HG02938 (cell line): Measurements from ENCODE around the gene TMEM164.

Experiments used
- ATAC-seq: cut with Tn5 transposase; IDR thresholded peaks from one replicate; pipeline ENCODE4 v1.9.1; 2021; ENCODE audit warnings: mild to moderate bottlenecking, moderate library complexity; ENCODE audit not compliant: unreplicated experiment

TMEM164 gene

DNA sequence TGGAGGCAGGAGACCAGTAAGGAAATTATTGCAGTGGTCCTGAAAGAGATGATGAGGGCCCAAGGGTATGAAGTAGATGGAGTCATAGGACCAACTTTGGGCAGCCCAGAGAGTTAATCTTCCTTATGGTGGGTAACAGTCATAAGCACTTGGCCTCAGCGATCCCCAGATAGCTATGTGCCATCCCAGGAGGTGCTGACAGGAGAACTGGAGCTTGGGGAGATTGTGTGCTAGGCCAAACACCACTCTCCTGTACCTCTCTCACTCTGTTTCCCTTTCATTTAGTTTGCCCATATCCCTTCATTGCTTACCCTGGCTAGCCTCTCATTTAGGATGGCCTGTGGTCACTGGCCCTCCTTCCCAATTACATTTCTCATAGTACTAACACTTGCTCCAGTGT lies 60.0 kb downstream of the TMEM164 start:
- ATAC-seq, result no peak

DNA sequence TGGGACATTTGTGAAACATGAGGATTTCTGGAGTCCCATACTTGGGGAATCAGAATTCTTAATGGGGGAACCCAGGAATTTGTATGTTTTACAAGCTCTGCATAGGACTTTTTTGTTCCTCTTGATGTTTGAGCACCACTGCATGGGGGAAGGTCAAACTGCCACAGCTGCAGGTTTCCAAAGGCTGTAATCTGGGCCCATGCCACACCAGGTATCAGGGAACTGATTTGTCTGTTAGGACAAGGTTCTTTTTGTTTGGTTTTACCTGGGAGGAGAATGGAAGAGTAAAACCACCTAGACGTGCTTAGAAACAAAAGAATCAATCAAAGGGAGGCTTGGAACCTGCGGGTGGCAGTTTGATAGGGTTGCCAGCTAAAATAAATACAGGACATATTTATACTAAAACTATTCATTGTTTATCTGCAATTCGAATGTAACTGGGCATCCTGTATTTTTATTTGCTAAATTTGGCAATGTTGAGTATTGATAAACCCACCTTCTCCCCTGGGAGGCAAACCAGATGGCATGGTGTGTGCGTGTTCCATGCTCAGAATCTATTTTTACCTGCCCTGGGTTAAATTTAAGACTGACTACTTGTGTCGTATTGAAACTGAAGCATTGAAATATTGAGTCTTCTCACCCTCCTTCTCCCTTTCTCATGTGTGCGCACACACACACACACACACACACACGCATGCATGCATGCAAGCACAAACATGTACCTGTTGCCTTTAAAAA lies 63.7 kb downstream of the TMEM164 start:
- no peak for ATAC-seq

DNA sequence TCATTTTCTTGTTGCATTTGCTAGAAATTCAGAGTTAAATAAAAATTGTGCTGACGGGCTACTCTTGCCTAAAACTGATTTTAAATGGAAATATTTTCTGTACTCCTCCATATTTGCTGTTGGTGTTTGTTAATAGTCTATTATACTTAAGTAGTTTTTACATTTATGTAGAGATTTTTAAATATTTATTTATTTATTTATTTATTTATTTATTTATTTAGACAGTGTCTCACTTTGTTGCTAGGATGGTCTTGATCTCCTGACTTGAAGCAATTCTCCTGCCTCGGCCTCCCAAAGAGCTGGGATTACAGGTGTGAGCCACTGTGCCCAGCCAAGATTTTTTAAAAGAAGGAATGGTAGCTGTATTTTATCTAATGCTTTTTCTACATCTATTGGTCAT lies 68.1 kb downstream of the TMEM164 start:
- no peak for ATAC-seq

DNA sequence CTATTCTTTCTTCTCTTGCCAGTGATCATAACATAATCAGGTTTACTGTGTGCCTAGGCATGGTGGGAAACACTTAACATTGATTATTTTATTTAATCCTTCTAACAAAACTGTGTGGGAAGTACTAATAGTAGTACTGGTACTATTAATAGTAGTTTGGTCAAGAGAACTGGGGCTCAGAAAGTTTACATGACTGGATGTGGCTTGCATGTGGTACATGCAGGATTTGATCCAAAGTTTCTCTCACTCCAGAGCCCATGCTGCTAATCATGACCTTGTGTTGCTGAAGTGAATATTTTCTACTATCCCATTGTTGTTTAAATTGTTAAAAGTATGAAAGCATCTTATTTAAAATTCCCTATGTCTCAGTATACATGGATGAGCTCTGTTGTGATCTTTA lies 78.4 kb downstream of the TMEM164 start:
- ATAC-seq, result no peak

DNA sequence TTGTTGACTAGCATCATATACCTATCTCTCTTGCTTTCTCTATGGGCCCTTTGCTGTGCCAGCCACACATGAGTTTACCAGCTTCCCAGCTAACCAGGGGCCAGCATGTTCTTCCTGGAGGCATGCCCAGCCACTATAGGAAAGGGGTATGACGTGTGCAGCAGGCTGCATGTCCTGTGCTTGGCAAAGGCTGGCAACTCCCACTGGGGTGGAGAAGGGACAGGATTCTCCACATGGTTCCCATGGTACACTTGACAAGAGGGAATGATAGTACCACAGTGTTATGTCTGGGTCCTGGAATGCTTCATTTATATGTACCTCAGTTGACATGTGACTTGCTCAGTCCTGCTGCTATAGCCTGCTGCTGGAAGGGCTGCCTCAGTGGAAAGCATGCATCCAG lies 78.8 kb downstream of the TMEM164 start:
- ATAC-seq, result no peak

DNA sequence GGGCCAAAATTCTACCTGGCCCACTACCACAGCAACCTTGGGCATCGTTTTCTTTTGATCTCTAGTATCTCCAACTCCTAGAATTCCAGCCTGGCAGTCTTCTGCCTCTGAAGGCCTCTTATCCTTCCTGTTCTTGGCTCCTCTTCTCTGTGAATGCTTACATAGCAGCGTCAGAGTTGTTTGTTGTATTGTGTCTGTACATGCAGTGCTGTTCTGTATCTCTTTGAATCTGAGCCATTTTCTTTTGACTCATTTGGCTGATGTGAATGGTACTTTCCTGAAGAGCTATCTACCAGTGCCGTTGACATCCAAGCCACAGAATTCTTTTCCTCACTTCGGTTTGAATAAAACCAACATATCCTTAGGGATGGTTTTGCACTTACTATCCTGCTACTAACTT lies 79.2 kb downstream of the TMEM164 start:
- ATAC-seq, result no peak

DNA sequence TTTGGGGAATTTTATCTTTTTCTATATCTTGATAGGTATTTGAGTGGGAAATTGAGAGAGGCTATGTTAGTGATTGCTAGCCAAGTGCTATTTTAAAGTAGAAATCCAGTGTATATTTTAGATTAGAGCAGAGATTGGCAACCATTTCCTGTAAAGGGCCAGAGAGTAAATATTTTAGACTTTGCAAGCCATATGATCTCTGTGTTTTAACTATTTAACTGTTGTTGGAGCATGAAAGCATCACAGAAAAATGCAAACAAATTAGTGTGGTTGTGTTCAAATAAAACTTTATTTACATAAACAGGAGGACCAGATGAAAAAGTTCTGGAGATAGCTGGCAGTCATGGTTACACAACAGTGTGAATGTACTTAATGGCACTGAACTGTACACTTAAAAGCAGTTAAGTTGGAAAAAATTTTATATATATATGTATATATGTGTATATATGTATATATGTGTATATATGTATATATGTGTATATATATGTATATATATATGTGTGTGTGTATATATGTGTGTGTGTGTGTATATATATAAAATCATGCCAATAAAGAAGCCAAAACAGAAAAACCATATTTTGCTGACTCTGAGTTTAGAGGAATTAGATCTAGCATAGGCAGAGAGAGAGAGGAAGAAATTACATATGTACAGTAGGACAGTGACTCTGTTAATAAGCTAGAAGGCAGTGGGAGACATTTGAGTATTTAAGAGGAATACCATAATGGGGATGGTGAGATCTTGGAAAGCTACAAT lies 83.4 kb downstream of the TMEM164 start:
- no peak for ATAC-seq

DNA sequence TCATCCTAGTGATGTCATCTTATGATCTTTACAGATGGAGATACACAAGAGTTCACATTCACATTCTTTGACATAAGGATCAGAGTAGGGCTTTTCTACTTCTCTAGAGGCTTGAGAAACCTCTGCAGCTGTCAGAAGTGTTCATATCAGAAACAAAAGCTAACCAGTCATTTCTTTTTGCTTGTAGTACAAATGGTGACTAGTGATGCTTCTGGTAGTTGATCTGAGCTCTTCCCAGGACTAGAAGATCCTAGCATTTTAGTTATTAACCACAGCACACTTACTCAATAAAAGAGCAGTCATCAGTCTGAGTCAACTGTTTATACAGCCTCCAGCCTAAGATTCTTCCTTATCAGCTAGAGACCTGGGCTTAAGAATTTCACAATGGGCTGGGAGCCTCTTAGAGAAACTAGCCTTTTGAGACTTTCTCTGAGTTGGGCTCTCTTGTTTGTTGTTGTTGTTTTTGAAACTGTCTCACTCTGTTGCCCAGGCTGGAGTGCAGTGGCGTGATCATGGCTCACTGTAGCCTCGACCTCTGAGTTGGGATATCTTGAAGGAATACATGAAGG lies 84.1 kb downstream of the TMEM164 start:
- ATAC-seq, result peak; percentile 51

DNA sequence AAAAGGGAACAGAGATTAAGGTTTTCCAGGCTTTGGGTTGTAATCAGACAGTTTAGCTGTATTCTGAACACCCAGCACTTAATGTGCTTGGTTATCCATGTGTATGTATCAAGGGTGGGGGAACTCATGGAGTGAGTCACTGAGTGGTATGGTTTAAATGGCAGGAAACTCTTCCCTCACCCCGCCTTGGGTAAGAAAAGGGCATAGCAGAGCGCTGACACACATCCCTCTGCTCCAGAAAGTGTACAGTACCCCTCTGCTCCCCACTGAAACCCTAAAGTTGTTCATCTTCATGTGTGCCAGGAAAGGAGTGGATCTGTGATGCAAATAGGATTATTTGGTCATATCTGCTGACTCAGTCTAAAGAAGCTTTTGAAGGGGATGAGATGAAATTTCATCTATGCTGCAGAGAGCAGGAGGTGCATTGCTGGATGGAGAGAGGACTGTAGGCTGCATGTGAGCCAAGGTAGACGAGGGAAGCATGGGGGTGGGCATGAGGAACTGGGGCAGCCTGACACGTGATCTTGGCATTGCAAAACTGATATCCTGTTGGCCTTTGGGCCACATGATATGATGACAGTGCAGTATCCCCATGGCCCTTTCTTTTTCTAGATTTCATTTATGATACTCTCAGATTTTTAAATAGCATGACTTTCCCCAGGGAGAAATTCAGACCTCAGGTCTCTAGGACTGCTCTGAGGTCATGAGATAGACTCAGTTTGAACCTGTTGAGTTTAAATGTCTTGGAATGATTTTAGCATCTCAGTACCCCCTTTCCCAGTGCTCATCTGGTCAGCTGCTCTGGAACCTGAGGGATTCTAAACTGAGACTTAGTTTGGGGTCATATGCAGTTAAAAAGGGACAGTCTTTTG lies 84.8 kb downstream of the TMEM164 start:
- no peak for ATAC-seq

DNA sequence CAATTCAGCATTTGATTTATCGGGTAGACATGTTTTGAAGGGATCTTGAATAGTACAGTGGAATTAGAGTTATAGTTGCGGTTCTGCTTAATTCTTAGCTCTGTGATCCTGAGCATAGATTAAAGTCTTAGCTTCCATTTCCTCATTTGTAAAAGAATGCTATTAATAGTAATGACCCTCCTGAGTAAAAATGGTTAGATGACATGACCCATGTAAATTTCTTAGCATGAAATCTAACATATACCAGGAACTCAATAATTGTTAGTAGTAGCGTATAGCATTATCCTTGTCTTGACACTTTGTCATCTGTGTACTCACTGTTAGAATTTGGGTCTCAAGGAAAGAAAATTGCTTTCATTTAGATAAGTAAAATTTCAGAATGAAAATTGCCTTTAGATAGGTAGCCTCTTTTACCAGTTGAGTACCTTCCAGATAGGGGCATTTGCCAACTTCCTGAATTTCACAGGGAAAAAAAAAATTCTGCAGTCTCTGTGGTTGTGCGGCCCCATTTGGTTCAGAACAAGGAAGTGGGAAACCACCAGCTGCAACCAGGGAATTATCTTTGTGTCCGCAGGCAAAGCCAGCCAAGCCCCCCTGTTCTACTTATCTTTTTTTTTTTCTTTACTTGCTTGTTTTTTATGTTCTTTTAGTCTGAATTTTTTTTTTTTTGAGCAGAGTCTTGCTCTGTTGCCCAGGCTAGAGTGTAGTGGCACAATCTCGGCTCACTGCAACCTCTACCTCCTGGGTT lies 86.9 kb downstream of the TMEM164 start:
- ATAC-seq, result no peak

DNA sequence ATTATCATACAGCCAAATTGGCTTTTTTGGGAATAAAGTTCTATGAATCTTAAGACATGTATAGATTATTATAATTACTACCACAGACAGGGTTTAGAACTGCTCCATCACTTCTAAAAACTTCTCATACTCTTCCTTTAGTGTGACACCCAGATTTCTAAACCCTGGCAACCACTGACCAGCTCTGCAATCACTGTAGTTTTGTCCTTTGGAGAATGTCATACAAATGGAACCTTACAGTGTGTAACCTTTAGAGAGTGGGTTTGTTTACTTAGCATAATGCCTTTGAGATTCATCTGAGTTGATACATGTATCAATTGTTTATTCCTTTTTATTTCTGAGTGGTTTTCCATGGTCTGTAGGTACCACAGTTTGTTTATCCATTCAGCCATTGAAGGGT lies 95.0 kb downstream of the TMEM164 start:
- ATAC-seq, result no peak

DNA sequence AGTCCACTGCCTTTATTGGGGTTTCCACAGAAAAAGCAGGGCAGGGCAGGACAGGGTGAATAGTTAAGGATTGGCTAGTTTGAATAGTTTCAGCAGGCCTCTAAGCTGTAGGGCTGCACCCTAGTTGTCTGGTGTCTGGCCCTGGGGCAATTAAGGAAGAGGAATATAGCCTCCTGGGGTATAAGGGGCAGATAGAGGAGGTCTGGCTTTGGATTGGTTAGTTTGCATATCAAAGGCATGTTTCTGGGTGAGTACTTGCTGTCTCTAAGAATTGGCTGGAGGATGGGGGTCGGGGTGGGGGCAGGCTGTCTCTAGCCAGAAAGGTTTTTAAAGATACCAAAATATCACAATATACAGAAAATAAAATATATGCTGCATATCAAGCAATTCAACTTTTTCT lies 100.4 kb downstream of the TMEM164 start:
- ATAC-seq, result no peak

DNA sequence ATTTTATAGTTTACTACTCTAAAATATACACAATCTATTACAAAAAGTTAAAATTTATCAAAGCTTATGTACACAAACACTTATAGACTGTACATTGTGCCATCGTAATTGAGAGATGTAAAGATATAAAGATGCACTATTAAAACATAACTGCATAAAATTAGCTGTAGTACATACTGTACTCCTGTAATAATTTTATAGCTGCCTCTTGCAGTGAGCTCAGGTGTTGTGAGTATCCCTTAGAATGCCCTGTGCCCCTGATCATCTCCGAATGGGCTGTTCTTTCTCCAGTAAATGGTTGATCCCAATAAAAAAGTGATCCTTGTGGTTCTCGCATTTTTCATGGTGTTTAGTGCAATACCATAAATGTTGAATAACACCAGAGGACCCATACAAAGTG lies 101.2 kb downstream of the TMEM164 start:
- ATAC-seq, result no peak

DNA sequence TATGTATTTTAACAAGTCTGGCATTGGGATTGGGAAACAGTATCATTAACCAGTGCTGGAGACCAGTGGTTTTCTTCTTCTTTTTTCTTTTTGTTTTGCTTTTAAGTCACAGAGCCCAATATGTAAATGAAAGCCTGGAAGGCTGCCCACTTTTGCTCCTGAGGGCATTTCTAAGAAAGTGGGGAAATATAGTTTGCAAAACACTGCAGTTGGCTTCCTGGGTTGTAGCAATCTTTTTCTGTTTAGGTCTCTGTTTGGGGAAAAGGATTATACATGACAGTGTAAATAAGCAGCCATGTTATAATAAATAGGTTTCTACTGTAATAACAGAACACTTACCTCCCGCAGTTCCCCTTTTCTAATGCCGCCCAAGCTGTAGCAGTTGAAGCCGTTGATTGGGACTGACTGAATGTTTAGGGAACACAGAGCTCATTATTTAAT lies 105.5 kb downstream of the TMEM164 start:
- no peak for ATAC-seq

DNA sequence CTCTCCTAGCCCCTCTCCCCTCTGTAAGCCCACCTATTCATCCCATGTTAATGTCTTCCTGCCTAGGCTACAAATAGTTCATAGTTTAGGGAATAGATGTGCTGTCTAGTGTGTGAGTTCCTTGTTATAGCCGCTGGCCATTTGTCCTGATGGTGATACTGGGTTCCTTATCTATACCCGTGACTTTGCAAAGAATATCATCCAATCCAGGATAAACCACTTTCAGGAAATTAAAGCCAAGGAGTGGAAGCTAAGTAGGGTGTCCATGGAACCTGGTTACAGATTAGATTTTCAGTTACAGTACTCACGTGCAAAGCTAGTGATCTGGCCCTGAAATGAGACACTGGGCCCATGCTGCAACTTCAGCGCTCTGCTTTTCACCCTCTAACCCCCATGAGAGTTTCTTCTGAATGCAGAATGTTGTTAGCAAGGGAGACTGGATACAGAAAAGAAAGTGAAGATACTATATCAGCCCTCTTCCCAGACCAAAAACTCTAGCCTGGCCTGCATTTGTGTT lies 111.4 kb downstream of the TMEM164 start:
- ATAC-seq, result no peak

DNA sequence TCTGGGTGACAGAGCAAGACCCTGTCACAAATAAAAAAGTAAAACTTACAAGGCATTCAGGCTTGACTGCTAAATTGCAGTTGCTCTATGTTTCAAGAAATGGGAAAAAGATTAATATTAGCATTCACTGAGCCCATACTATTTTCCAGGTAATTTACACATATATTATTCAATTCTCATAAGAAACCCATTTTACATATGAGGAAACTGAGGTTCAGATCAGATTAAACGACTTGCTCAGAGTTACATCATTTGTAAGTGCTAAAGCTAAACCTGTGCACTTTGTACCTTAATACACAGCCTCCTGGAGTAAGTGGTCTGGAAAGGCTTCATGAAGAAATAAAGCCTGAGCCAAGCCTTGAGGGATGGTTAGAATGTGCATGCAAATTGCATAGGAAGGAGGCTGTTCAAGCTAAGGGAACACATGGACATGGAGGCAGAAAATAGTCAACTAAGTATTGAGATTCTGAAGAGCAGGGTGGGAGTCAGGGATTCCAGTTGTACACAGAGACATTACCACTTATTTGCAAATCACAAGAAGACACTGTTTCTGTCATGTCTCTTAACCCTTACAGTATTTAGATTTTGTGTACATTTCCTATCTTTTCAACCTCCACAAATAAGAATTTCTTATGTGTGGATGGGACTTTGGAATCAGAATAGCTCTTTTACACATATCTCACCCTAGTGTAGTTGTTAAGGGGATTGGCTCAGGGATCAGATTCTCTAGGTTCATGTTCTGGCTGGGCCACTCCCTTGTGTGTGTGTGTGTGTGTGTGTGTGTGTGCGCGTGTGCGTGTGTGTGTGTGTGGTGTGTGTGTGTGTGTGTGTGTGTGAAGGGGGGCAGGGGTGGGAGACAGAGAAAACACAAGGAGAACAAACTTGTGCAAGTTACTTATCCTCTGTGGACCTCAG lies 113.4 kb downstream of the TMEM164 start:
- no peak for ATAC-seq

DNA sequence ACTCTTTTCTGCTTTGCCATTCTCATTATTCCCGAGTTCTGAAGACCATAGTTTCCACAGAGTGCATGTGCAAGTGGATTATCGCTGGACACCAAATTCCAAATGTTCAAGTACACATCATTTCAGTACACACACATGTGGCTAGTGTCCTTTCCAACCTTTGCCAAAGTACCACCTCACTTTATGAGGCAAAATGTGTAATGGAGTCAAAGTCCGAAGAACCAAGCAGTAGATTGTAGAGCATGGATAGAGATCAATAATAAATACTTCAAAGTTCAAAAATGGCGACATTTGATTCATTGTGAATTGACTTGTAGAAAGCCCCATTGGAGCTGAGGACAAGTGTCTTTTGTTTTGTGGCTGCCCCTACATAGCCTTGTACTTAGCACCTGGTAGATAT lies 115.6 kb downstream of the TMEM164 start:
- no peak for ATAC-seq

DNA sequence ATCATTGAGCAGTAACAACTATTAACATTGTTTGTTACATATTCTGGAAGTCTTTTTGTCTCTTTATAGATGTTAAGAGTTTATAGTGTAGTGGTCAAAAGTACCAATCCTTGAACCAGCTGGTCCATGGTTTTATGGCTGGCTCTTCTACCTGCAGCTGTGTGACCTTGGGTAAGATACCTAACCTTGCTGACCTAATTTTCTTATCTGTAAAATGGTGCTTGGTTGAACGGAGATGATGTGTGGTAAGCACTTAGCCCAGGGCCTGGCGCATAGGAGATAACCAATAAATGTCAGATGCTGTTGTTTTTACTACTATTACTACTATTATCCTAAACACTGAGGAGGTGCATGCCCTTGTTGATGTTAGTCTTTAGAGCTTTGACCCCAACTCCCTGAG lies 116.6 kb downstream of the TMEM164 start:
- no peak for ATAC-seq

DNA sequence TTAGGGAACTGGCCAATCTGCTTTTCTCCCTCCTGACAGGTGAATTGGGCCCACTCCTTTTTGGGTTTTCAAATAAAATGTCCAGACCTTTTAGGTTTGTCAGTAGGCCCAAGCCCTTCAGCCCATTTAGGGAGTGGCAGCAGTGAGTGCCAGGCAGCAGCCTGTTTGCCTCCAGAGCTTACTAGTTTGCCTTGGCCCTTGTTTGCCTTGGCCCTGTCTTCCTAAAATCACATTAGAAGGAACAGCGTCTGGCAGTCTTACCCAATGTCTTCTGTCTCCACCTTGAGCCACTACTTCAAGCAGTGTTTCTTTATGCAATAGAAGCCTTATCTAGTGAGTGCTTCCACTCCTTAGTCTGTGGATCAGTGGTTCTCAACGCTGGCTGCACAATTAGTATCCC lies 117.1 kb downstream of the TMEM164 start:
- ATAC-seq, result no peak
